HepG2 (cell line): Measurements from ENCODE around the gene VEGFB.

Source experiments
- FOXO1 ChIP-seq: sonication (generic); formaldehyde crosslinking; IDR thresholded peaks from 2 replicates; pipeline ENCODE4 v1.4.0; 2020; ENCODE audit warnings: missing genetic modification reagents
- PHF8 ChIP-seq: sonication (generic); formaldehyde crosslinking; IDR thresholded peaks from 2 replicates; pipeline ENCODE4 v1.5.0; 2020; ENCODE audit warnings: missing genetic modification reagents
- ZHX1 ChIP-seq: sonication (generic); formaldehyde crosslinking; IDR thresholded peaks from 2 replicates; pipeline ENCODE4 v1.8.1; 2022; ENCODE audit warnings: low read depth, mild to moderate bottlenecking, missing genetic modification reagents
- ZNF136 ChIP-seq: sonication (generic); formaldehyde crosslinking; IDR thresholded peaks from 2 replicates; pipeline ENCODE4 v1.8.1; 2022; ENCODE audit warnings: low read depth, mild to moderate bottlenecking, moderate library complexity, missing genetic modification reagents
- ZNF639 ChIP-seq: conservative IDR thresholded peaks from 2 replicates; pipeline ENCODE4 v1.6.1; 2018; ENCODE audit warnings: missing genetic modification reagents

GRCh38 chr11:64204080-64204440 lies 30.3 kb upstream of the VEGFB start:
- no peak for TF ChIP-seq PHF8 (CRISPR knock-in tag)
- TF ChIP-seq ZNF136 (CRISPR knock-in tag) = no peak
- no peak for TF ChIP-seq ZNF639 (CRISPR knock-in tag)
- TF ChIP-seq ZHX1 (CRISPR knock-in tag) = no peak
- TF ChIP-seq FOXO1 (CRISPR knock-in tag) = no peak
